ENCODE measurements around the gene C6orf89.

- TF ChIP-seq ZNF274 (IDR thresholded peaks at IDR 0.05; ENCODE audit: low read depth, low read length) = no peak
- no peak for TF ChIP-seq CEBPB (IDR thresholded peaks at IDR 0.05; ENCODE audit: low read depth)
- no peak for TF ChIP-seq POLR2AphosphoS5 (IDR thresholded peaks at IDR 0.05; ENCODE audit: low read depth, low read length)
- no peak for TF ChIP-seq SIN3A (IDR thresholded peaks at IDR 0.05; ENCODE audit: low read depth)
- no peak for TF ChIP-seq CTCF (IDR thresholded peaks at IDR 0.05 in 2 of 3, conservative IDR thresholded peaks at IDR 0.05 in 1 of 3; ENCODE audit: borderline replicate concordance in 1 of 3, insufficient read depth in 1 of 3, low read depth in 2 of 3, low read length in 2 of 3)
- TF ChIP-seq CBX3 (IDR thresholded peaks at IDR 0.05; ENCODE audit: low read depth) = no peak
- no peak for TF ChIP-seq EGR1 (IDR thresholded peaks at IDR 0.05; ENCODE audit: low read depth)
- TF ChIP-seq POLR2A (IDR thresholded peaks at IDR 0.05; ENCODE audit: borderline replicate concordance, extremely low read depth, insufficient read depth, insufficient read length) = no peak
- TF ChIP-seq ATF3 (IDR thresholded peaks at IDR 0.05) = no peak
Measured at GRCh38 chr6:36946526-36946925, 60.8 kb downstream of the C6orf89 start.

Data from HCT116 (cell line).